Neural cell (in vitro differentiated cells): ENCODE results near the gene ICAM2. TPM values are rescaled to one million over a fixed set of nuclear protein-coding genes. Genes with fewer than 3 reads are reported as not detected.

Experiments
- H2AFZ ChIP-seq: fragments of 200-600, 300-800 bp; sonication (generic), shearing (Covaris generic); 2 replicates; pipeline ENCODE4 v1.6.0; 2014; ENCODE audit warnings: low read depth, mild to moderate bottlenecking, antibody characterized with exemption, low read length, moderate library complexity
- H3F3A ChIP-seq: fragments of 200-600 bp; shearing (Covaris generic); 2 replicates; pipeline ENCODE4 v1.6.1; 2016; ENCODE audit warnings: mild to moderate bottlenecking, moderate library complexity, mixed read lengths, antibody characterized with exemption, low read length; ENCODE audit not compliant: insufficient read depth, poor library complexity, severe bottlenecking
- H3K27ac ChIP-seq: fragments of 200-600, 300-800 bp; sonication (generic), shearing (Covaris generic); 2 replicates; pipeline ENCODE4 v1.5.1; 2014; ENCODE audit warnings: mild to moderate bottlenecking, low read length, moderate library complexity
- H3K27me3 ChIP-seq: fragments of 300-800, 200-600 bp; sonication (generic), shearing (Covaris generic); 2 replicates; pipeline ENCODE4 v1.6.0; 2014; ENCODE audit warnings: mild to moderate bottlenecking, low read depth, low read length, moderate library complexity; ENCODE audit not compliant: insufficient read depth
- H3K36me3 ChIP-seq: fragments of 300-800, 200-600 bp; sonication (generic), shearing (Covaris generic); 2 replicates; pipeline ENCODE4 v1.5.1; 2014; ENCODE audit warnings: mild to moderate bottlenecking, antibody characterized with exemption, low read length, moderate library complexity; ENCODE audit not compliant: insufficient read depth
- H3K4me2 ChIP-seq: fragments of 300-800, 200-600 bp; sonication (generic), shearing (Covaris generic); 2 replicates; pipeline ENCODE4 v1.6.0; 2014; ENCODE audit warnings: mild to moderate bottlenecking, low read length
- H3K4me3 ChIP-seq: fragments of 300-800, 200-600 bp; sonication (generic), shearing (Covaris generic); 2 replicates; pipeline ENCODE4 v1.5.1; 2014; ENCODE audit warnings: mild to moderate bottlenecking, low read length, moderate library complexity
- H3K79me2 ChIP-seq: fragments of 200-600 bp; shearing (Covaris generic); replicated peaks from 2 replicates; pipeline ENCODE4 v1.6.0; 2014; ENCODE audit warnings: mild to moderate bottlenecking, low read length, moderate library complexity; ENCODE audit not compliant: insufficient read depth
- H3K9ac ChIP-seq: fragments of 300-800, 200-600 bp; sonication (generic), shearing (Covaris generic); 2 replicates; pipeline ENCODE4 v1.6.1; 2016; ENCODE audit warnings: mild to moderate bottlenecking, low read length, mixed read lengths
- H3K9me2 ChIP-seq: fragments of 200-600 bp; shearing (Covaris generic); 2 replicates; pipeline ENCODE4 v1.6.1; 2016; ENCODE audit warnings: mild to moderate bottlenecking, low read length, mixed read lengths; ENCODE audit not compliant: insufficient read depth
- H3K9me3 ChIP-seq: fragments of 200-600, 300-800 bp; sonication (generic), shearing (Covaris generic); 2 replicates; pipeline ENCODE4 v1.6.1; 2016; ENCODE audit warnings: mild to moderate bottlenecking, mixed run types, low read length, moderate library complexity, mixed read lengths
- H4K20me1 ChIP-seq: fragments of 200-600 bp; shearing (Covaris generic); 2 replicates; pipeline ENCODE4 v1.6.1; 2016; ENCODE audit warnings: mild to moderate bottlenecking, mixed run types; ENCODE audit not compliant: insufficient read depth
- EP300 ChIP-seq: fragments of 450-650 bp; conservative IDR thresholded peaks from 2 replicates; pipeline ENCODE4 v1.6.1; 2014; ENCODE audit warnings: antibody characterized with exemption, mild to moderate bottlenecking, moderate library complexity; ENCODE audit not compliant: poor library complexity, severe bottlenecking
- EZH2 ChIP-seq: fragments of 200-600, 300-800 bp; shearing (Covaris generic), sonication (generic); IDR thresholded peaks from 2 replicates; pipeline ENCODE4 v1.6.1; 2014; ENCODE audit warnings: antibody characterized with exemption, low read length, borderline replicate concordance, mild to moderate bottlenecking; ENCODE audit not compliant: insufficient read depth, poor library complexity, severe bottlenecking
- MXI1 ChIP-seq: fragments of 450-650 bp; conservative IDR thresholded peaks from 2 replicates; pipeline ENCODE4 v1.6.1; 2014; ENCODE audit warnings: antibody characterized with exemption, mild to moderate bottlenecking; ENCODE audit not compliant: poor library complexity, severe bottlenecking
- POLR2AphosphoS5 ChIP-seq: IDR thresholded peaks from 2 replicates; pipeline ENCODE4 v1.6.1; 2012
- RAD21 ChIP-seq: fragments of 450-650 bp; conservative IDR thresholded peaks from 2 replicates; pipeline ENCODE4 v1.6.1; 2014; ENCODE audit warnings: antibody characterized with exemption, mild to moderate bottlenecking, moderate library complexity
- REST ChIP-seq: IDR thresholded peaks from 2 replicates; pipeline ENCODE4 v1.6.1; 2012; ENCODE audit warnings: borderline replicate concordance
- SMC3 ChIP-seq: fragments of 450-650 bp; conservative IDR thresholded peaks from 2 replicates; pipeline ENCODE4 v1.6.1; 2014; ENCODE audit warnings: antibody characterized with exemption, mild to moderate bottlenecking, moderate library complexity; ENCODE audit not compliant: poor library complexity
- TAF1 ChIP-seq: IDR thresholded peaks from 2 replicates; pipeline ENCODE4 v1.6.1; 2012; ENCODE audit warnings: low read depth
- polyA plus RNA-seq: library from polyadenylated mRNA; depleted of rRNA; stranded (reverse); fragments of >200 nt; gene quantifications from 2 replicates; pipeline ENCODE4 v1.2.3, GENCODE V29; 2014
- TF ChIP-seq, protein P1 (sequence below): fragments of 450-650 bp; IDR thresholded peaks from 2 replicates; pipeline ENCODE4 v1.5.1; 2014; ENCODE audit warnings: antibody characterized with exemption, mild to moderate bottlenecking, moderate library complexity; ENCODE audit not compliant: poor library complexity, severe bottlenecking

Gene ICAM2
- polyA plus RNA-seq, 1 donor from 2014 or later: not detected

GRCh38 chr17:63998050-63998720, 22.2 kb downstream of the ICAM2 start, which contains the start of gene PRR29:
Gene PRR29, plus strand, starts transcription at chr17:63998351. Its CDS starts 14 bp downstream, at chr17:63998365.
- H3K9ac ChIP-seq: peak within 1 kb of the TSS; percentile 71
- H3K9me2 ChIP-seq: no peaks in the 10 kb centered on the region
- peak within 1 kb of the TSS; percentile 45 for H2AFZ ChIP-seq
- peak; percentile 25 for TF ChIP-seq EP300
- peak; percentile 10 for TF ChIP-seq SMC3
- peak; percentile 48 for TF ChIP-seq POLR2AphosphoS5
- TF ChIP-seq, protein P1, sequence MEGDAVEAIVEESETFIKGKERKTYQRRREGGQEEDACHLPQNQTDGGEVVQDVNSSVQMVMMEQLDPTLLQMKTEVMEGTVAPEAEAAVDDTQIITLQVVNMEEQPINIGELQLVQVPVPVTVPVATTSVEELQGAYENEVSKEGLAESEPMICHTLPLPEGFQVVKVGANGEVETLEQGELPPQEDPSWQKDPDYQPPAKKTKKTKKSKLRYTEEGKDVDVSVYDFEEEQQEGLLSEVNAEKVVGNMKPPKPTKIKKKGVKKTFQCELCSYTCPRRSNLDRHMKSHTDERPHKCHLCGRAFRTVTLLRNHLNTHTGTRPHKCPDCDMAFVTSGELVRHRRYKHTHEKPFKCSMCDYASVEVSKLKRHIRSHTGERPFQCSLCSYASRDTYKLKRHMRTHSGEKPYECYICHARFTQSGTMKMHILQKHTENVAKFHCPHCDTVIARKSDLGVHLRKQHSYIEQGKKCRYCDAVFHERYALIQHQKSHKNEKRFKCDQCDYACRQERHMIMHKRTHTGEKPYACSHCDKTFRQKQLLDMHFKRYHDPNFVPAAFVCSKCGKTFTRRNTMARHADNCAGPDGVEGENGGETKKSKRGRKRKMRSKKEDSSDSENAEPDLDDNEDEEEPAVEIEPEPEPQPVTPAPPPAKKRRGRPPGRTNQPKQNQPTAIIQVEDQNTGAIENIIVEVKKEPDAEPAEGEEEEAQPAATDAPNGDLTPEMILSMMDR: no peak
- TF ChIP-seq RAD21: no peak
- TF ChIP-seq TAF1: no peak
- TF ChIP-seq MXI1: peak; percentile 87
- no peak for TF ChIP-seq REST
- no peak for TF ChIP-seq EZH2
- no peaks in the 10 kb centered on the region for H3K27me3 ChIP-seq
- no peaks in the 10 kb centered on the region for H3K79me2 ChIP-seq
- no peaks in the 10 kb centered on the region for H3K36me3 ChIP-seq
- no peak within 1 kb of the TSS for H3K27ac ChIP-seq
- no peaks in the 10 kb centered on the region for H3F3A ChIP-seq
- no peaks in the 10 kb centered on the region for H3K9me3 ChIP-seq
- no peaks in the 10 kb centered on the region for H4K20me1 ChIP-seq
- H3K4me3 ChIP-seq: peak within 1 kb of the TSS; percentile 85
- peak within 1 kb of the TSS; percentile 44 for H3K4me2 ChIP-seq

GRCh38 chr17:63997341-63998048, 22.9 kb downstream of the ICAM2 start:
- Histone ChIP-seq H3K79me2 (no peaks in the 10 kb centered on the region), H3K9ac (peak overlapping the region; percentile 71), H3K4me3 (peak overlapping the region; percentile 85), H3K4me2 (peak overlapping the region; percentile 34), H3K27me3 (no peaks in the 10 kb centered on the region), H3K36me3 (no peaks in the 10 kb centered on the region), H3K9me3 (no peaks in the 10 kb centered on the region), H3K27ac (no peak overlapping the region), H4K20me1 (no peaks in the 10 kb centered on the region), H2AFZ (no peak overlapping the region), H3F3A (no peaks in the 10 kb centered on the region), H3K9me2 (no peaks in the 10 kb centered on the region)
- TF ChIP-seq SMC3 (no peak), RAD21 (no peak), POLR2AphosphoS5 (no peak), EZH2 (no peak), REST (no peak), EP300 (no peak), MXI1 (no peak), TAF1 (no peak)
- TF ChIP-seq, protein P1: no peak
